Epithelial cell of proximal tubule (primary cell): ENCODE measurements around the gene CPOX. TPM values are rescaled to one million over a fixed set of nuclear protein-coding genes. Genes with fewer than 3 reads are reported as not detected.

Source experiments
- DNase-seq: peaks from one replicate; pipeline ENCODE4 v3.0.0-alpha.2; 2011; ENCODE audit warnings: low read depth
- H3K4me3 ChIP-seq: 2 replicates; pipeline ENCODE4 v1.5.1; 2011; ENCODE audit warnings: low read depth, mild to moderate bottlenecking, low read length
- total RNA-seq: library from RNA; depleted of rRNA; stranded (reverse); fragments of >200 nt; gene quantifications from 2 replicates; pipeline ENCODE4 v1.2.3, GENCODE V29; 2015
- TF ChIP-seq, protein P1 (sequence below): conservative IDR thresholded peaks from 2 replicates; pipeline ENCODE4 v1.5.1; 2012; ENCODE audit warnings: low read depth, mild to moderate bottlenecking, low read length

Gene CPOX
- total RNA-seq, 1 donor from 2014 or later = 48.9 TPM

DNA sequence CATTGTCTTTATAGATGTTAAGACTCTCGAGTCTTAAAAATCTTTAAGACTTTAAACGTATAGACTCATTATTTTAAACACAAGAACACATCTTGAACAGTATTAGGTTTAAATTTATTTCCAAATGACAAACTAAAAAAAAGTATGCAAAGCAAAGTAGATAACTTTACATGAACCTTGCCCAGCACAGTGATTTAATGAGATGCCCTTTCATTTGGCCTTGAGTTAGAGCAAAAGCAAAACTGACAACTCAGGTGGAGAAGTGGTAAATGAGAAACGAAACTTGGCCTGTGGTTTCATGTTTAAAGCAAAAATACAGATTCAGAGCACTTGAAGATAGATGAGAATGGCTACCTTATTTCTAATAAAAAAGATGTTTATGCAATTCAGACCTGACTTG is 53.1 kb downstream of the CPOX start:
- no peak overlapping the region for H3K4me3 ChIP-seq
- TF ChIP-seq, protein P1, sequence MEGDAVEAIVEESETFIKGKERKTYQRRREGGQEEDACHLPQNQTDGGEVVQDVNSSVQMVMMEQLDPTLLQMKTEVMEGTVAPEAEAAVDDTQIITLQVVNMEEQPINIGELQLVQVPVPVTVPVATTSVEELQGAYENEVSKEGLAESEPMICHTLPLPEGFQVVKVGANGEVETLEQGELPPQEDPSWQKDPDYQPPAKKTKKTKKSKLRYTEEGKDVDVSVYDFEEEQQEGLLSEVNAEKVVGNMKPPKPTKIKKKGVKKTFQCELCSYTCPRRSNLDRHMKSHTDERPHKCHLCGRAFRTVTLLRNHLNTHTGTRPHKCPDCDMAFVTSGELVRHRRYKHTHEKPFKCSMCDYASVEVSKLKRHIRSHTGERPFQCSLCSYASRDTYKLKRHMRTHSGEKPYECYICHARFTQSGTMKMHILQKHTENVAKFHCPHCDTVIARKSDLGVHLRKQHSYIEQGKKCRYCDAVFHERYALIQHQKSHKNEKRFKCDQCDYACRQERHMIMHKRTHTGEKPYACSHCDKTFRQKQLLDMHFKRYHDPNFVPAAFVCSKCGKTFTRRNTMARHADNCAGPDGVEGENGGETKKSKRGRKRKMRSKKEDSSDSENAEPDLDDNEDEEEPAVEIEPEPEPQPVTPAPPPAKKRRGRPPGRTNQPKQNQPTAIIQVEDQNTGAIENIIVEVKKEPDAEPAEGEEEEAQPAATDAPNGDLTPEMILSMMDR = no peak
- DNase-seq = no peak

DNA sequence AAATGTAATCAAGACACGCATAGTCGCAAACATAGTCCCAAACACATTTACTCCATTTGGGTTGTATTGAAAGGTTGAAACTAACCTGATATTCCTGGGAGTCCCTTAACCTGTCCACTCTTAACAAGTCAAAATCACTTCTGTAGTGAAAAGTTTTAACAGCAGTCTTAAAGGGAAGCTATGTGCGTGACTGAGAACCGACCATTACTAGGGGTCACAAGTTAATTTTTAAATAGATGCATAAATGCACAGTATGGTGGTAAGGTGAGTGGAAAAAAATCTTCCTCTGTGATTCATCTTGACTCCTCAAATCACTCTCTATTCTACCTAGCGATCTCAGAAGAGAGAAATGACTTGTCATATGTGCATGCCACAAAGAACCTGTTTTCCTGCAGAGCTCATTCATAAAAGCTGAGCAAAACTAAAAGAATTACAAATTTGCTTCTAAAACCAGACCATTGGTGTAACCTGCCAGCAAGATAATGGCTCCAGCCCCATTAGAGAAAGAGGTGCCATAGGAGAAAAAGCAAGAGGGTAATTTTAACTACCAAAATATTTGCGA is 56.9 kb downstream of the CPOX start:
- DNase-seq = no peak
- TF ChIP-seq, protein P1 = no peak

DNA sequence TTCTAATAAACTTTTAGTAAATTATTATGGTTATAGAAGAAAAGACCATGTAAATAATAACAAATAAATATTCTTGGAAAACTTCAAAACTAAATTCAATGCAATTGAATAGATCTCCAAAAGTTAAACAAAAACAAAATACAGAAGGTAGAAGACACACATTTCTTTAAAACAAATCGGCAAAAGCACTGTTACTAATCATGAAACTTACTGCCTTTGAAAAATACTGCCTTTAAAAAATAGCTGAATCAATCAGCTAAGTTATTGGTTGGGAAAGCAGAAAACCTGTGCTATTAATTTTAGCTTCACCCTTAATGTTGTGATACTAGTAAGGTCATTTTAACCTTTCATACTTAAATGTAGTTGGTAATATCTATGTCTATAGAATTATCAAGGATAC is 58.7 kb downstream of the CPOX start:
- no peak for DNase-seq
- H3K4me3 ChIP-seq = no peak overlapping the region
- TF ChIP-seq, protein P1 = no peak

More for the DNA sequence above, 56.9 kb downstream of the CPOX start:
- H3K4me3 ChIP-seq = no peak overlapping the region

DNA sequence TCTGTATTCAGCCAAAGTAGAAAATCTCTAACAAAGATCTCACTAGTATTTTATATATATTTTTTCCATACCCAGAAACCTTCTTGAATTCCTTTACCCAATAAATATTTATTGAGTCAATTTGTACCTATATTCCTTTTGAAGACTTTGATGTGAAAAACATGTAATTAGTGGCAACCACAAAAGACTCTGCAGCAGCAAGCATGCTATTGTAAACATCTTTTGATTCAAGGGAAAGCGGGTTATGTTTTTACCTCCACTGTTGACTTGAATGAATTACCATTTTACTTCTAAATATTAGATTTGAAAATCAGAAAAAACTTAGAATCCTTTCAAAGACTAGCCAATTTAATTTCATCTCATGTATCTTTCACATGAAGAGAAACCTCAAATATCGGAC is 59.2 kb downstream of the CPOX start:
- no peak for DNase-seq
- H3K4me3 ChIP-seq = no peak overlapping the region
- TF ChIP-seq, protein P1 = no peak

DNA sequence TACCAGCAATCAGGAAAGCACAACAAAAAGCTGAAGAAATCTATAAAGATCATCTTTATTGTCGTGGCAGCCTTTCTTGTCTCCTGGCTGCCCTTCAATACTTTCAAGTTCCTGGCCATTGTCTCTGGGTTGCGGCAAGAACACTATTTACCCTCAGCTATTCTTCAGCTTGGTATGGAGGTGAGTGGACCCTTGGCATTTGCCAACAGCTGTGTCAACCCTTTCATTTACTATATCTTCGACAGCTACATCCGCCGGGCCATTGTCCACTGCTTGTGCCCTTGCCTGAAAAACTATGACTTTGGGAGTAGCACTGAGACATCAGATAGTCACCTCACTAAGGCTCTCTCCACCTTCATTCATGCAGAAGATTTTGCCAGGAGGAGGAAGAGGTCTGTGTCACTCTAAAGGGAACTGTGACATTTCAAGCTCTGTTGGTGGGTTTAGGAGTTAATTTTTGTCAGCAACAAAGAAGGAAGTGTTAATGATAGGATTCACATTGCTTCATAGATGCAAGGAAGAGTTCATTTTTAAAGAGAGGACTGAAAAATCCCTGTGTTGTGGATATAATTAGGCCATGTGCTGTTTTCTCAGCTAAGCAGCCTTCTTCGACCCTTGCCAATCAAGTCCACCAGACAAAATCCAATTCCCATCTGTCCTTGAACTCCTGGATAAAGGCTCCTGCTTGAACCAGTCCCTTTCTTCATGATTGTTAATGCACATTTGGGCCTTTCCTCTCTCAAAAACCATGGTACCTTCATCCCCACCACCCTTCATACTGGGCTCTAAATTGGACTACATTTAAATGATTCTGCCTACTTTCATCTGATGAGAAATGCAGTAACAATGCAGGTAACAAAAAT is 60.5 kb downstream of the CPOX start:
- H3K4me3 ChIP-seq = no peak overlapping the region
- no peak for DNase-seq
- TF ChIP-seq, protein P1 = no peak

DNA sequence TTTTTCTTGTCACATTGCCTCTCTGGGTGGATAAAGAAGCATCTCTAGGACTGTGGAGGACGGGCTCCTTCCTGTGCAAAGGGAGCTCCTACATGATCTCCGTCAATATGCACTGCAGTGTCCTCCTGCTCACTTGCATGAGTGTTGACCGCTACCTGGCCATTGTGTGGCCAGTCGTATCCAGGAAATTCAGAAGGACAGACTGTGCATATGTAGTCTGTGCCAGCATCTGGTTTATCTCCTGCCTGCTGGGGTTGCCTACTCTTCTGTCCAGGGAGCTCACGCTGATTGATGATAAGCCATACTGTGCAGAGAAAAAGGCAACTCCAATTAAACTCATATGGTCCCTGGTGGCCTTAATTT is 61.2 kb downstream of the CPOX start:
- TF ChIP-seq, protein P1 = no peak
- no peak for DNase-seq

More for the DNA sequence above, 61.2 kb downstream of the CPOX start:
- no peak overlapping the region for H3K4me3 ChIP-seq
